Right atrium auricular region (tissue), 2 donors: ENCODE results near the gene EIF5A2. TPM values are rescaled to one million over a fixed set of nuclear protein-coding genes. Genes with fewer than 3 reads are reported as not detected.
"Not testable (repeated sequence)": the region's sequence is repeated elsewhere in the genome, so short reads cannot be mapped to it uniquely, and the experiment has no call there.

ENCODE experiments used
- DNase-seq: peaks from one replicate; pipeline ENCODE4 v3.0.0-alpha.2; 2019; ENCODE audit warnings: low spot score
- H3K27ac ChIP-seq, 2 donors: fragments of 200-600 bp; sonication (generic); 1 replicate in 1 of 2; 2 replicates in 1 of 2; pipeline ENCODE4 v1.5.1; 2016 to 2019
- H3K27me3 ChIP-seq, 2 donors: fragments of 200-600 bp; sonication (generic); one replicate each; pipeline versions ENCODE4 v1.5.1 to v1.6.0; 2017 to 2019
- H3K36me3 ChIP-seq: fragments of 200-600 bp; sonication (generic); one replicate; pipeline ENCODE4 v1.5.1; 2016
- H3K4me1 ChIP-seq, 2 donors: fragments of 200-600 bp; sonication (generic); one replicate each; pipeline versions ENCODE4 v1.5.1 to v1.6.0; 2017 to 2019
- H3K4me3 ChIP-seq, 2 donors: fragments of 200-600 bp; sonication (generic); 1 replicate in 1 of 2; 2 replicates in 1 of 2; pipeline ENCODE4 v1.5.1; 2017 to 2019; ENCODE audit warnings: mild to moderate bottlenecking in 1 of 2, moderate library complexity in 1 of 2
- H3K9me3 ChIP-seq, 2 donors: fragments of 200-600 bp; sonication (generic); one replicate each; pipeline ENCODE4 v1.5.1; 2019
- total RNA-seq, 2 donors: library from RNA; depleted of rRNA; stranded (reverse); fragments of >200 nt; gene quantifications; one replicate each; pipeline ENCODE4 v1.1.0, GENCODE V29; 2016
- TF ChIP-seq, protein P1 (sequence below), 2 donors: fragments of 200-600 bp; sonication (generic); IDR thresholded peaks; one replicate each; pipeline ENCODE4 v1.5.1; 2019; ENCODE audit warnings: antibody characterized with exemption in 2 of 2

The EIF5A2 gene
- total RNA-seq, 2 donors from 2014 or later, result 4.2 to 5.0 TPM

DNA sequence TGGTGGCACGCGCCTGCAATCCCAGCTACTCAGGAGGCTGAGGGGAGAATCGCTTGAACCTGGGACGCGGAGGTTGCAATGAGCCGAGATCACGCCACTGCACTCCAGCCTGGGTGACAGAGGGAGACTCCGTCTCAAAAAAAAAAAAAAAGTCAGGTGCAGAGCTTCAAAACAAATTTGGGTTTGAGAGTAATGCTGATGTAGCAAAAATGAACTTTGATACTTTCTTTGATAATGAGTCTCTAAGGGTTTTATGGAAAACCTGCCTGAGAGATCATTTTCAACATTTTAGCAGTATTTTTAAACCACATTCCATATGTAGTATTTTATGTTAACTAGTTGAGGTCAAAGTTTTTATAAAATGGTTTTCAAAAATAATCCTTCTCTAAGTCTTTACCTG is 14.5 kb downstream of the EIF5A2 start:
- no peak for DNase-seq
- Histone ChIP-seq H3K4me1 (no peaks in the 10 kb centered on the region), H3K27me3 (no peaks in the 10 kb centered on the region), H3K9me3 (no peaks in the 10 kb centered on the region), H3K36me3 (no peaks in the 10 kb centered on the region), H3K27ac (no peak overlapping the region), H3K4me3 (no peak overlapping the region)
- TF ChIP-seq, protein P1, sequence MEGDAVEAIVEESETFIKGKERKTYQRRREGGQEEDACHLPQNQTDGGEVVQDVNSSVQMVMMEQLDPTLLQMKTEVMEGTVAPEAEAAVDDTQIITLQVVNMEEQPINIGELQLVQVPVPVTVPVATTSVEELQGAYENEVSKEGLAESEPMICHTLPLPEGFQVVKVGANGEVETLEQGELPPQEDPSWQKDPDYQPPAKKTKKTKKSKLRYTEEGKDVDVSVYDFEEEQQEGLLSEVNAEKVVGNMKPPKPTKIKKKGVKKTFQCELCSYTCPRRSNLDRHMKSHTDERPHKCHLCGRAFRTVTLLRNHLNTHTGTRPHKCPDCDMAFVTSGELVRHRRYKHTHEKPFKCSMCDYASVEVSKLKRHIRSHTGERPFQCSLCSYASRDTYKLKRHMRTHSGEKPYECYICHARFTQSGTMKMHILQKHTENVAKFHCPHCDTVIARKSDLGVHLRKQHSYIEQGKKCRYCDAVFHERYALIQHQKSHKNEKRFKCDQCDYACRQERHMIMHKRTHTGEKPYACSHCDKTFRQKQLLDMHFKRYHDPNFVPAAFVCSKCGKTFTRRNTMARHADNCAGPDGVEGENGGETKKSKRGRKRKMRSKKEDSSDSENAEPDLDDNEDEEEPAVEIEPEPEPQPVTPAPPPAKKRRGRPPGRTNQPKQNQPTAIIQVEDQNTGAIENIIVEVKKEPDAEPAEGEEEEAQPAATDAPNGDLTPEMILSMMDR (IDR thresholded peaks at IDR 0.05), result no peak

DNA sequence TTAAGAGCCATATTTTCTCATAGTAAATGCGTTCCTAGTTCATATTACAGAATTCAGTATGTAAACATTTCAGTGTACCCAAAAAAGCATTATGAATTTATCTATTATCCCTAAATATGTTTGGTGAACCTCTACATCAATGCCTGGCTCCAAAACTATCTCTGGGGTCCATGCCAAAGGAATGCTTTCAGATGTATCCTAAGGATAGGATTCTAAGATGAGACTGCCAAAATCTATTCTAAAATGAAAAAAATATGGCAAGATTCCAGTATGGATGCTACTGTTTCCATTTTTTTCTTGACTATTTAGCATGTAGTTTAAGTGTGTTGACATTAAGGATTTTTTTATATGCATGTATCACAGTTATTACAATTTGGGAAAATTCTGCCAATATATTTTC is 18.8 kb downstream of the EIF5A2 start:
- TF ChIP-seq, protein P1 (IDR thresholded peaks at IDR 0.05), result no peak
- H3K9me3 ChIP-seq, result no peaks in the 10 kb centered on the region
- H3K4me1 ChIP-seq, result no peaks in the 10 kb centered on the region
- no peaks in the 10 kb centered on the region for H3K36me3 ChIP-seq
- DNase-seq, result no peak
- H3K27me3 ChIP-seq, result no peaks in the 10 kb centered on the region
- no peak overlapping the region for H3K27ac ChIP-seq
- H3K4me3 ChIP-seq, result no peak overlapping the region

DNA sequence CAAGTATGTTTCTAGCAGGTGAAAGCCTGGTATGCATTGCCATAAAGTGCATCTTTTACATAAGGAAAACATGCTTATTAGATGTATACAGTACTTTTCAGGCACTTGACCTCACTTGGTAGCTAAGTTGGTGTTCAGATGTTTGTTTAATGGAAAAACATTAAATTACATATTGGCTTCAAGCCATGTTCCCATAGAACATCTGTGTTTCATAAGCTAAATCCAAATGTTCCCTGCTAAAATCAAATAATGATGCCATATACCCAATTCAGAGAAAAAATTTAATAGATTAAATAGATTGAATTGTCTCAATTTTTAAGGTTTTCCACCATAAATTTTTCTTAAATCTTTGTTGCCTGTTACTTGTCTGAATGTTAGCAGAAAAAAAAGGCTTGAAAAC is 19.3 kb downstream of the EIF5A2 start:
- no peak for DNase-seq
- no peaks in the 10 kb centered on the region for H3K27me3 ChIP-seq
- H3K4me1 ChIP-seq, result no peaks in the 10 kb centered on the region
- H3K27ac ChIP-seq, result no peak overlapping the region
- TF ChIP-seq, protein P1 (IDR thresholded peaks at IDR 0.05), result no peak
- H3K36me3 ChIP-seq, result no peaks in the 10 kb centered on the region
- H3K4me3 ChIP-seq, result no peak overlapping the region
- H3K9me3 ChIP-seq, result no peaks in the 10 kb centered on the region

DNA sequence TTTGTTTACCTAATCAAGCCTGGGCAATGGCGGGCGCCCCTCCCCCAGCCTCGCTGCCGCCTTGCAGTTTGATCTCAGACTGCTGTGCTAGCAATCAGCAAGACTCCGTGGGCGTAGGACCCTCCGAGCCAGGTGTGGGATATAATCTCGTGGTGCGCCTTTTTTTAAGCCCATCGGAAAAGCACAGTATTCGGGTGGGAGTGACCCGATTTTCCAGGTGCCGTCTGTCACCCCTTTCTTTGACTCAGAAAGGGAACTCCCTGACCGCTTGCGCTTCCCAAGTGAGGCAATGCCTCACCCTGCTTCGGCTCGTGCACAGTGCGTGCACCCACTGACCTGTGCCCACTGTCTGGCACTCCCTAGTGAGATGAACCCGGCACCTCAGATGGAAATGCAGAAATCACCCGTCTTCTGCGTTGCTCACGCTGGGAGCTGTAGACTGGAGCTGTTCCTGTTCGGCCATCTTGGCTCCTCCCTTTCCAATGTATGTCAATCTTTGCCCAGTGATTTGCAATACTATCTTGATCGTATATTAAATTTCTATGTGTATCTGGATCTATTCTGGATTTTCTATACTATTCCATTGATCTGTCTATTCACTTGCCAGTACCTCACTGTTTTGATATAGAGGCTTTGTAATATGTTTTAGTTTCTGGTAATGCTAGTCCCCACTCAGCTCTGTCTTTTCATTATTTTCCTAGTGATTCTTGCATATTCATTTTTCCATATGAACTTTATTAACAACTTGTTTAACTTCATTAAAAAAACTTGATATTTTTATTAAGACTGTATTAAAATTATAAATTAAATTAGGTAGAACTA is 24.1 kb downstream of the EIF5A2 start:
- not testable (repeated sequence) for DNase-seq, H3K36me3 ChIP-seq, H3K4me1 ChIP-seq, H3K4me3 ChIP-seq, H3K27ac ChIP-seq, H3K9me3 ChIP-seq, H3K27me3 ChIP-seq

DNA sequence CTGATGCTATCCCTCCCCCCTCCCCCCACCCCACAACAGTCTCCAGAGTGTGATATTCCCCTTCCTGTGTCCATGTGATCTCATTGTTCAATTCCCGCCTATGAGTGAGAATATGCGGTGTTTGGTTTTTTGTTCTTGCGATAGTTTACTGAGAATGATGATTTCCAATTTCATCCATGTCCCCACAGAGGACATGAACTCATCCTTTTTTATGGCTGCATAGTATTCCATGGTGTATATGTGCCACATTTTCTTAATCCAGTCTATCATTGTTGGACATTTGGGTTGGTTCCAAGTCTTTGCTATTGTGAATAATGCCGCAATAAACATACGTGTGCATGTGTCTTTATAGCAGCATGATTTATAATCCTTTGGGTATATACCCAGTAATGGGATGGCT is 29.7 kb downstream of the EIF5A2 start:
- not testable (repeated sequence) for H3K27ac ChIP-seq, H3K4me3 ChIP-seq, H3K4me1 ChIP-seq, DNase-seq, H3K36me3 ChIP-seq, H3K27me3 ChIP-seq
- peaks cover 0 to 10% of the 10 kb centered on the region in 2 donors for H3K9me3 ChIP-seq

DNA sequence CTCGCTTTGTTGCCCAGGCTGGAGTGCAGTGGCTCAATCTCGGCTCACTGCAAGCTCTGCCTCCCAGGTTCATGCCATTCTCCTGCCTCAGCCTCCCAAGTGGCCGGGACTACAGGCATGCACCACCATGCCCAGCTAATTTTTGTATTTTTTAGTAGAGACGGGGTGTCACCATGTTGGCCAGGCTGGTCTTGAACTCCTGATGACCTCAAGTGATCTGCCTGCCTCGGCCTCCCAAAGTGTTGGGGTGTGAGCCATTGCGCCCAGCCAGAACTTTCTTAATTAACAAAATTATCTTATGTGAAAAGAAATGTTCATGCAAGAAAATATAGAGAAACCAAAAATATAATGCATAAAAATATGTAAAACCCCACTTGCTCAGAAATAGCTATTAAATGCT is 31.1 kb downstream of the EIF5A2 start:
- peaks cover 0 to 10% of the 10 kb centered on the region in 2 donors for H3K9me3 ChIP-seq
- H3K4me1 ChIP-seq, H3K36me3 ChIP-seq, DNase-seq, H3K27ac ChIP-seq, H3K27me3 ChIP-seq, H3K4me3 ChIP-seq: not testable (repeated sequence)

DNA sequence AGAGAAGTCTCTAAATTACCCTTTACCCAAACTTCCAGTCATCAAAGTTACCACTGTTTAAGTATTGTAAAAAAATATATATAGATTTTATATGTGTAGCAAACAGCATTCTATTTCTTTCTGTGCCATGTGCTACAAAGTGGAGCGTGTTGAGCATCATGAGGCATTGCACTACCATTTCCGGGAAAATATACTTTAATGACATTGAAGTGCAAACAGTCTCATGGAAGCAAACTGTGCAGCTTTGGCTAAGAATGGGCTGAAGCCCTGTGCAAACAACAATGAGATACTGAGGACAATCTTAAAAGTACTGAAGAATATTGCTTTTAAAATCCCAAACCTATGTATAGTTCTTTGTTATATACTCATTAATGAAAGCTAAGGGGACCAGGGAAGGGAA is 31.9 kb downstream of the EIF5A2 start:
- no peaks in the 10 kb centered on the region for H3K36me3 ChIP-seq
- TF ChIP-seq, protein P1 (IDR thresholded peaks at IDR 0.05), result no peak

More for the DNA sequence above, 31.9 kb downstream of the EIF5A2 start:
- no peak overlapping the region for H3K4me3 ChIP-seq
- H3K27me3 ChIP-seq, result no peaks in the 10 kb centered on the region
- DNase-seq, result no peak
- H3K9me3 ChIP-seq, result peaks cover 0 to 10% of the 10 kb centered on the region in 2 donors
- H3K27ac ChIP-seq, result no peak overlapping the region
- H3K4me1 ChIP-seq, result no peaks in the 10 kb centered on the region
